Calu3 (cell line): ENCODE results near the gene LCLAT1. TPM values are rescaled to one million over a fixed set of nuclear protein-coding genes. Genes with fewer than 3 reads are reported as not detected.

Experiments
- BruUV-seq: library from RNA; stranded (reverse); fragments of 400-500 nt; replicated peaks from 2 replicates; lab custom pipeline; 2021; lab: Mats Ljungman, UMichigan
- CTCF ChIA-PET: fragments of 300-600 bp; sonication (Branson Sonifier 250); formaldehyde crosslinking; loops from one replicate; lab custom pipeline; 2022; ENCODE audit warnings: antibody characterized with exemption; lab: Charles Lee
- DNase-seq: peaks from one replicate; pipeline ENCODE4 v3.0.0; 2022
- H3K27ac Mint-ChIP-seq: one replicate; pipeline ENCODE4 v1.8.0; 2022; ENCODE audit warnings: mixed read lengths; ENCODE audit not compliant: unreplicated experiment
- H3K27me3 Mint-ChIP-seq: one replicate; pipeline ENCODE4 v1.8.0; 2022; ENCODE audit warnings: mixed read lengths; ENCODE audit not compliant: unreplicated experiment
- H3K36me3 Mint-ChIP-seq: one replicate; pipeline ENCODE4 v1.8.0; 2022; ENCODE audit warnings: mild to moderate bottlenecking, moderate library complexity, mixed read lengths; ENCODE audit not compliant: insufficient read depth, unreplicated experiment
- H3K4me1 Mint-ChIP-seq: one replicate; pipeline ENCODE4 v1.8.0; 2022; ENCODE audit warnings: mild to moderate bottlenecking, low read depth, mixed read lengths; ENCODE audit not compliant: unreplicated experiment
- H3K4me3 Mint-ChIP-seq: one replicate; pipeline ENCODE4 v1.8.0; 2022; ENCODE audit warnings: mild to moderate bottlenecking, low read depth, moderate library complexity, mixed read lengths; ENCODE audit not compliant: unreplicated experiment
- H3K9me3 Mint-ChIP-seq: one replicate; pipeline ENCODE4 v1.8.0; 2022; ENCODE audit warnings: low read depth, mixed read lengths; ENCODE audit not compliant: unreplicated experiment
- intact Hi-C: fragments of 100-400 bp; cut with micrococcal nuclease; formaldehyde crosslinking; loops from one replicate; pipeline ENCODE4 v1.10.0; 2022; ENCODE audit not compliant: unreplicated experiment
- total RNA-seq: library from RNA; stranded (reverse); gene quantifications from 2 replicates; pipeline ENCODE4 v1.2.3, GENCODE V29; 2022
- TF ChIP-seq, protein P1 (sequence below): fragments of 200-600 bp; IDR thresholded peaks from one replicate; pipeline ENCODE4 v1.8.0; 2022; ENCODE audit warnings: antibody characterized with exemption; ENCODE audit not compliant: unreplicated experiment

Gene LCLAT1
- total RNA-seq, 1 experiment from 2014 or later, result 47.6 TPM

DNA sequence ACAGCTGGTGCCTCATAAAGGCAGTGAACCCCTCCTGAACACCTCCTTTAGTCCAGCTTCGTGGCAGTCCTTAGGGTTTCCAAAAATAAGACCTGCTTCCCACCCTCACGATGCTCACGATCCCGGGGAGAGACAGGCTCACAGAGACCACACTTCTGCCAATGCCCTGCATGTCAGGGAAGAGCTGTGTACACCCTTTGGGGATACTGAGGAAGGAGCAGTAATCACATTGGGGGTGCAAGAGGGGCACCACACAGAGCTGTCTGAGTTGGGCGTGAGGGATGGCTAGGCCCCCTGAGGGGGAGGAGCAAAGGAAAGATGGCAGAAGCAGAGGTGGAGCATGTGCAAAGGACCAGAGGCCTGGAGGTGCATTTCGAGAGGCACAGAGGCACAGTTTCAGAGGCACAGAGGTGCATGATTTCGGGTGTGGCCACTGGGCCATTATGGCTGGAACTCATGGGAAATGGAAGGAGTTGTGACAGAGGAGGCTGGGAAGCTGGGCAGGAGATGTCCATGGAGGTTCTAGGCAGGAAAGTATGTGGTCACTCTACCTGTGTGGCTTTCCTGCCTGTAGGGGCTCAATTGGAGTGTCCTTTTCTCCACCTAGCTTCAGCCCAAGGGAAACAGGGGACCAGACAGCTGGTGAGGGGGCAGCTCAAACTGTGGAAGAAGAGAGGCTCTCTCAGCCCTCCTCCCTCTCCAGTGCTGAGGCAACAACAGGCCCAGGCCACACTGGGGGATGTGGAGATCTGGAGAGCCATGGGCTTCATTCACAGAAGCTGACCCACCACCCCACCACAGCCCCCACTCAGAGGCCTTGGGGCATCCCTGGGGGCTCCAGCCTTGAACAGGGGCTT is 244.3 kb downstream of the LCLAT1 start:
- no peak overlapping the region for H3K27ac Mint-ChIP-seq
- no peaks in the 10 kb centered on the region for H3K9me3 Mint-ChIP-seq
- intact Hi-C loops, result no loop called here
- no peak for DNase-seq
- no peaks in the 10 kb centered on the region for H3K4me1 Mint-ChIP-seq
- BruUV-seq, result no TSS peak
- no peak overlapping the region for H3K4me3 Mint-ChIP-seq
- no peaks in the 10 kb centered on the region for H3K36me3 Mint-ChIP-seq
- CTCF ChIA-PET, result no interaction called here
- TF ChIP-seq, protein P1, sequence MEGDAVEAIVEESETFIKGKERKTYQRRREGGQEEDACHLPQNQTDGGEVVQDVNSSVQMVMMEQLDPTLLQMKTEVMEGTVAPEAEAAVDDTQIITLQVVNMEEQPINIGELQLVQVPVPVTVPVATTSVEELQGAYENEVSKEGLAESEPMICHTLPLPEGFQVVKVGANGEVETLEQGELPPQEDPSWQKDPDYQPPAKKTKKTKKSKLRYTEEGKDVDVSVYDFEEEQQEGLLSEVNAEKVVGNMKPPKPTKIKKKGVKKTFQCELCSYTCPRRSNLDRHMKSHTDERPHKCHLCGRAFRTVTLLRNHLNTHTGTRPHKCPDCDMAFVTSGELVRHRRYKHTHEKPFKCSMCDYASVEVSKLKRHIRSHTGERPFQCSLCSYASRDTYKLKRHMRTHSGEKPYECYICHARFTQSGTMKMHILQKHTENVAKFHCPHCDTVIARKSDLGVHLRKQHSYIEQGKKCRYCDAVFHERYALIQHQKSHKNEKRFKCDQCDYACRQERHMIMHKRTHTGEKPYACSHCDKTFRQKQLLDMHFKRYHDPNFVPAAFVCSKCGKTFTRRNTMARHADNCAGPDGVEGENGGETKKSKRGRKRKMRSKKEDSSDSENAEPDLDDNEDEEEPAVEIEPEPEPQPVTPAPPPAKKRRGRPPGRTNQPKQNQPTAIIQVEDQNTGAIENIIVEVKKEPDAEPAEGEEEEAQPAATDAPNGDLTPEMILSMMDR, result no peak
- H3K27me3 Mint-ChIP-seq, result peaks cover 36% of the 10 kb centered on the region

- peaks cover 39% of the 10 kb centered on the region for H3K27me3 Mint-ChIP-seq
- H3K4me3 Mint-ChIP-seq, result no peak overlapping the region
- intact Hi-C loops, result no loop called here
- no peaks in the 10 kb centered on the region for H3K9me3 Mint-ChIP-seq
- no peak overlapping the region for H3K27ac Mint-ChIP-seq
- no peak for DNase-seq
- no TSS peak for BruUV-seq
- TF ChIP-seq, protein P1, result no peak
- H3K36me3 Mint-ChIP-seq, result no peaks in the 10 kb centered on the region
- CTCF ChIA-PET, result interaction anchor here (1.4 to 1.9 kb wide), 2 partner anchors 19 to 527 kb away, joined by 3 to 13 read pairs; no protein-coding TSS in a partner anchor
- no peaks in the 10 kb centered on the region for H3K4me1 Mint-ChIP-seq
These were observed 245.1 kb downstream of the LCLAT1 start for GRCh38 chr2:30691948-30692828.

DNA sequence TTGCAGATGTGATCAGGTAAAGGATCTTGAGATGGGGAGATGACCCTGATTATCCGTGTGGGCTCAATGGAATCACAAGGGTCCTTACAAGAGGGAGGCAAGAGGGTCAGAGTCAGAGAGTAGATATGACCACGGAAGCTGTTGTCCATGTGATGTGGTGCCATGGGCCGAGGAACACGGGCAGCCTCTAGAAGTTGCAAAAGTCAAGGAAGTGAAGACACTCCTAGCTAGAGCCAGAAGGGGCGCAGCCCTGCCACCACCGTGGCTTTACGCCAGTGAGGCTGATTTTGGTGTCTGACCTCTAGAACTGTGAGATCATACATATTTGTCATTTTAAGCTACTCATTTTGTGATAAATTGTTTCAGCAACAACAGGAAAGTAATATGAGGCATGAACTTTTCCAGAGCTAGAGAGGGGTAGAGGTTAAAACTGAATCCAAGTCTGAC is 245.8 kb downstream of the LCLAT1 start:
- DNase-seq, result no peak
- no peak overlapping the region for H3K4me3 Mint-ChIP-seq
- CTCF ChIA-PET, result interaction anchor here (0.6 to 1.9 kb wide), 3 partner anchors 19 to 528 kb away, joined by 3 to 13 read pairs (median 4); no protein-coding TSS in a partner anchor
- H3K9me3 Mint-ChIP-seq, result peaks cover 2% of the 10 kb centered on the region
- TF ChIP-seq, protein P1, result no peak
- H3K27me3 Mint-ChIP-seq, result peaks cover 39% of the 10 kb centered on the region
- H3K4me1 Mint-ChIP-seq, result no peaks in the 10 kb centered on the region
- no peak overlapping the region for H3K27ac Mint-ChIP-seq
- intact Hi-C loops, result no loop called here
- no TSS peak for BruUV-seq
- no peaks in the 10 kb centered on the region for H3K36me3 Mint-ChIP-seq

Other genes starting within 250 kb of the LCLAT1 start
- gene LBH, start 215.7 kb upstream of the LCLAT1 start, total RNA-seq, result 2.4 and 3.3 TPM in 2 replicates